Activated CD8-positive, alpha-beta T cell treated with anti-CD3 and anti-CD28 coated beads, Interleukin-2, amount 10 ng/mL, durations not matched to agents 7 days and 5 days (primary cell): ENCODE results near the gene RAB39B. TPM values are rescaled to one million over a fixed set of nuclear protein-coding genes. Genes with fewer than 3 reads are reported as not detected.
"Not testable (repeated sequence)": the region's sequence is repeated elsewhere in the genome, so short reads cannot be mapped to it uniquely, and the experiment has no call there.

ENCODE experiments used
- ATAC-seq: fragments of 150-1000 bp; cut with Tn5 transposase; one replicate; pipeline ENCODE4 v1.10.0; 2021; ENCODE audit warnings: moderate library complexity
- CTCF ChIA-PET: fragments of 350-600 bp; sonication (Branson Sonifier 250); formaldehyde crosslinking; loops from one replicate; lab custom pipeline; 2021; ENCODE audit warnings: antibody characterized with exemption; lab: Charles Lee
- POLR2A ChIA-PET: fragments of 350-600 bp; sonication (Branson Sonifier 250); formaldehyde crosslinking; loops from one replicate; lab custom pipeline; 2021; ENCODE audit warnings: antibody characterized with exemption; lab: Charles Lee
- DNase-seq: peaks from one replicate; pipeline ENCODE4 v3.0.0-alpha.2; 2020
- H3K27ac Mint-ChIP-seq: one replicate; pipeline ENCODE4 v1.8.0; 2021; ENCODE audit warnings: mild to moderate bottlenecking, mixed read lengths
- H3K27me3 Mint-ChIP-seq: one replicate; pipeline ENCODE4 v1.8.0; 2021; ENCODE audit warnings: low read depth, mixed read lengths
- H3K36me3 Mint-ChIP-seq: one replicate; pipeline ENCODE4 v1.8.0; 2021; ENCODE audit warnings: low read depth, mixed read lengths
- H3K4me1 Mint-ChIP-seq: one replicate; pipeline ENCODE4 v1.8.0; 2021; ENCODE audit warnings: low read depth, mixed read lengths
- H3K4me3 Mint-ChIP-seq: one replicate; pipeline ENCODE4 v1.8.0; 2021; ENCODE audit warnings: mild to moderate bottlenecking, mixed read lengths
- H3K9me3 Mint-ChIP-seq: one replicate; pipeline ENCODE4 v1.8.0; 2022; ENCODE audit warnings: mixed read lengths; ENCODE audit not compliant: insufficient read depth
- total RNA-seq, 2 experiments: library from RNA; stranded (reverse); gene quantifications; one replicate each; pipeline ENCODE4 v1.2.3, GENCODE V29; 2021

Gene RAB39B, protein sequence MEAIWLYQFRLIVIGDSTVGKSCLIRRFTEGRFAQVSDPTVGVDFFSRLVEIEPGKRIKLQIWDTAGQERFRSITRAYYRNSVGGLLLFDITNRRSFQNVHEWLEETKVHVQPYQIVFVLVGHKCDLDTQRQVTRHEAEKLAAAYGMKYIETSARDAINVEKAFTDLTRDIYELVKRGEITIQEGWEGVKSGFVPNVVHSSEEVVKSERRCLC
- 1 to 10 TPM; 7.2 to 7.5 TPM for total RNA-seq

DNA sequence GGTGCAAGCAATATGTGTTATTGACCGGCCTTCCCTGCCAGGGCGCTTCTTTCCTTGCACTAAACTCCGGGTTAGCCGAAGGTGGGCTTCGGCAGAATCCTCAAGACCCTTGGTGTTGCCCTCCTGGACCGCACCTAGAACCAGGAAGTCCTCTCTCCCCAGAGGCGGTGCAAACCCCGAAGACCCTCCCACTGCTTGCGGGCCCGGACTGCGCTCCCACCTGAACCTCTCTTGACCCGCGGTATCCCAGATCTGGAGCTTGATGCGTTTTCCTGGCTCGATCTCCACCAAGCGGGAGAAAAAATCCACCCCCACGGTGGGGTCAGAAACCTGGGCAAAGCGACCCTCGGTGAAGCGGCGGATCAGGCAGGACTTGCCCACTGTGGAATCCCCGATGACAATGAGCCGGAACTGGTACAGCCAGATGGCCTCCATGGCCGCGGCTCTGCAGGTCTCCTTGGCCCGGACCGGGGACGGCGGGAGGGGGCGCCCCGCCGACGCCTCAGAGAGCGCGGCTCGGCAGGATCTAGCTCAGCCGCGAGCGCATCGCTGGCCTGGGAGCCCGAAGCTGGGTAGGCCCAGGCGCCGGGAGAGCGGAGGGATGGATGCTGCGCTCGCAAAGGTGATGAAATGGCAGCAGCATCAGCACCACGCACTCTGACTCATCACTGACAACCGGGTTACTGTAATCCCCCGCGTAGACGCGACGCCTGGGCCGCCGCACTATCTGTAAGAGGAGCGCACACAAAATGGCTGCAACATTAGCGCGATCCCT lies at the start of gene RAB39B:
RAB39B (minus strand) TSS at position 638 of the 775 bp plus-strand sequence; CDS start at position 435, 203 bp downstream.
- CTCF ChIA-PET, result interaction anchor here (1.3 kb wide), 2 partner anchors 47 to 215 kb away, joined by 3 to 4 read pairs; no protein-coding TSS in a partner anchor
- DNase-seq (peak; percentile 81), ATAC-seq (peak; percentile 95)
- POLR2A ChIA-PET, result interaction anchor here (0.6 to 1.2 kb wide), 2 partner anchors 47 to 237 kb away, joined by 3 read pairs; partner anchors contain the start of gene FUNDC2
- H3K27ac Mint-ChIP-seq, result peak within 1 kb of the TSS; percentile 77
- peak within 1 kb of the TSS; percentile 84 for H3K4me3 Mint-ChIP-seq
- H3K9me3 Mint-ChIP-seq, result no peaks in the 10 kb centered on the region
- no peaks in the 10 kb centered on the region for H3K27me3 Mint-ChIP-seq
- peaks cover 24% of the 10 kb centered on the region for H3K4me1 Mint-ChIP-seq
- H3K36me3 Mint-ChIP-seq, result peaks cover 6% of the 10 kb centered on the region

- Mint-ChIP-seq H3K27ac (no peak overlapping the region), H3K4me3 (no peak overlapping the region), H3K27me3 (no peaks in the 10 kb centered on the region), H3K4me1 (no peaks in the 10 kb centered on the region), H3K9me3 (peaks cover under 1% of the 10 kb centered on the region), H3K36me3 (no peaks in the 10 kb centered on the region)
- no peak for DNase-seq
- CTCF ChIA-PET, result no interaction called here
- POLR2A ChIA-PET, result no interaction called here
- ATAC-seq, result no peak
Observed at GRCh38 chrX:155313766-155314165, 49.5 kb upstream of the RAB39B start.

DNA sequence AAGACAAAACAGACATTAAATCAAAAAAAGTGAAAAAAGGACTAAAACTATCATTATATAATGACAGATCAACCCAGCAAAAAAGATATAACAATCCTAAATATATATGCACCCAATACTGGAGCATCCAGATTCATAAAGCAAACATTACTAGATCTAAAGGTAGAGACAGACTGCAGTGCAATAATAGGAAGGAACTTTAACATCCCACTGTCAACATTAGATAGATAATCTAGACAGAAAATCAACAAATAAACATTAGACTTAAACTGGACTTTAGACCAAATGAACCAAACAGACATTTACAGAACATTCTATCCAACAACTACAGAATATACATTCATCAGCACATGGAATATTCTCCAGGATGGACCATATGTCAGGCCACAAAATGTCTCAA lies 29.5 kb upstream of the RAB39B start:
- ChIA-PET POLR2A (no interaction called here), CTCF (no interaction called here)
- DNase-seq (no peak), ATAC-seq (no peak)
- Mint-ChIP-seq H3K4me1 (no peaks in the 10 kb centered on the region), H3K27ac (no peak overlapping the region), H3K27me3 (no peaks in the 10 kb centered on the region), H3K4me3 (no peak overlapping the region), H3K36me3 (no peaks in the 10 kb centered on the region), H3K9me3 (no peaks in the 10 kb centered on the region)

GRCh38 chrX:155279873-155280272 lies 15.6 kb upstream of the RAB39B start:
- ATAC-seq, result no peak
- H3K9me3 Mint-ChIP-seq, result no peaks in the 10 kb centered on the region
- H3K27me3 Mint-ChIP-seq, result no peaks in the 10 kb centered on the region
- H3K36me3 Mint-ChIP-seq, result no peaks in the 10 kb centered on the region
- peaks cover 4% of the 10 kb centered on the region for H3K4me1 Mint-ChIP-seq
- H3K4me3 Mint-ChIP-seq, result no peak overlapping the region
- ChIA-PET CTCF (interaction anchor here (1.5 kb wide), 1 partner anchor 10 kb away, joined by 4 read pairs; no protein-coding TSS in a partner anchor), POLR2A (no interaction called here)
- no peak for DNase-seq
- H3K27ac Mint-ChIP-seq, result no peak overlapping the region

DNA sequence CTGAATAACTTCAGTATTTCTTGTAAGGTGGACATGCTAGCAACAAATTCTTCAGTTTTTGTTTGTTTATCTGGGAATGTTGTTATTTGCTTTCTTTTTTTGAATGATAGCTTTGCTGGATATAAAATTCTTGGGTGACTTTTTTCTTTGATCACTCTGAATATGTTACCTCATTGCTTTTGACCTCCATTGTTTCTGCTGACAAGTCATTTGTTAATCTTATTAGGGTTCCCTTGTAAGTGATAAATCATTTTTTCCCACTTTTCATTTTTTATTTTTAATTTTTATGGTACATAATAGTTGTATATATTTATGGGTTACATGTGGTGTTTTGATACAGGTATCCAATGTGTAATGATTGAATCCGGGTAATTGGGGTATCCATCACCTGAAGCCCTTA lies 6.7 kb upstream of the RAB39B start:
- H3K27ac Mint-ChIP-seq, result no peak overlapping the region
- ChIA-PET CTCF (no interaction called here), POLR2A (no interaction called here)

DNA sequence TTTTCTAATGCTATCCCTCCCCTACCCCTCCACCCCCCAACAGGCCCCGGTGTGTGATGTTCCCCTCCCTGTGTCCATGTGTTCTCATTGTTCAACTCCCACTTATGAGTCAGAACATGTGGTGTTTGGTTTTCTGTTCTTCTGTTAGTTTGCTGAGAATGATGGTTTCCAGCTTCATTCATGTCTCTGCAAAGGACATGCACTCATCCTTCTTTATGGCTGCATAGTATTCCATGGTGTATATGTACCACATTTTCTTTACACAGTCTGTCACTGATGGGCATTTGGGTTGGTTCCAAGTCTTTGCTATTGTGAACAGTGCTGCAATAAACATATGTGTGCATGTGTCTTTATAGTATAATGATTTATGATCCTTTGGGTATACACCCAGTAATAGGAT lies 3.7 kb upstream of the RAB39B start:
- CTCF ChIA-PET, ATAC-seq, H3K27ac Mint-ChIP-seq, H3K4me3 Mint-ChIP-seq, H3K36me3 Mint-ChIP-seq, POLR2A ChIA-PET, H3K4me1 Mint-ChIP-seq, DNase-seq, H3K27me3 Mint-ChIP-seq, H3K9me3 Mint-ChIP-seq: not testable (repeated sequence)

More for the DNA sequence above, 6.7 kb upstream of the RAB39B start:
- no peaks in the 10 kb centered on the region for H3K4me1 Mint-ChIP-seq
- no peak overlapping the region for H3K4me3 Mint-ChIP-seq
- H3K9me3 Mint-ChIP-seq, result no peaks in the 10 kb centered on the region
- DNase-seq (no peak), ATAC-seq (no peak)
- H3K27me3 Mint-ChIP-seq, result no peaks in the 10 kb centered on the region
- H3K36me3 Mint-ChIP-seq, result no peaks in the 10 kb centered on the region

DNA sequence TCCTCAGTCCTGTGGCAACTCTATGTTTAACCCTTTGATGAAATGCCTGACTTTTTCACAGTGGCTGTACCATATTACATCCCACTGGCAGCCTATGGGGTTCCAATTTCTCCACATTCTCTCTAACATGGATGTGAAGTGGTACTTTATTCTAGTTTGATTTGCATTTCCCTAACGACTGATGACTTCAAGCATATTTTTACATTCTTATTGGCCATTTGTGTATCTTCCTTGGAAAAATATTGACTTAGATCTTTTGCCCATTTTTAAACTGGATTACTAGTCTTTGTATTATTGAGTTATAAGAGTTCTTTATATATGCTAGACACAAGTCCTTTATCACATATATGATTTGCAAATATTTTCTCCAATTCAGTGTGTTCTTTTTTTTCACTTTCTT lies 2.1 kb upstream of the RAB39B start:
- CTCF ChIA-PET, result no interaction called here
- Mint-ChIP-seq H3K4me1 (peaks cover 19% of the 10 kb centered on the region), H3K4me3 (no peak overlapping the region), H3K9me3 (no peaks in the 10 kb centered on the region), H3K27me3 (no peaks in the 10 kb centered on the region), H3K27ac (no peak overlapping the region), H3K36me3 (peaks cover under 1% of the 10 kb centered on the region)
- POLR2A ChIA-PET, result no interaction called here
- ATAC-seq (no peak), DNase-seq (no peak)

DNA sequence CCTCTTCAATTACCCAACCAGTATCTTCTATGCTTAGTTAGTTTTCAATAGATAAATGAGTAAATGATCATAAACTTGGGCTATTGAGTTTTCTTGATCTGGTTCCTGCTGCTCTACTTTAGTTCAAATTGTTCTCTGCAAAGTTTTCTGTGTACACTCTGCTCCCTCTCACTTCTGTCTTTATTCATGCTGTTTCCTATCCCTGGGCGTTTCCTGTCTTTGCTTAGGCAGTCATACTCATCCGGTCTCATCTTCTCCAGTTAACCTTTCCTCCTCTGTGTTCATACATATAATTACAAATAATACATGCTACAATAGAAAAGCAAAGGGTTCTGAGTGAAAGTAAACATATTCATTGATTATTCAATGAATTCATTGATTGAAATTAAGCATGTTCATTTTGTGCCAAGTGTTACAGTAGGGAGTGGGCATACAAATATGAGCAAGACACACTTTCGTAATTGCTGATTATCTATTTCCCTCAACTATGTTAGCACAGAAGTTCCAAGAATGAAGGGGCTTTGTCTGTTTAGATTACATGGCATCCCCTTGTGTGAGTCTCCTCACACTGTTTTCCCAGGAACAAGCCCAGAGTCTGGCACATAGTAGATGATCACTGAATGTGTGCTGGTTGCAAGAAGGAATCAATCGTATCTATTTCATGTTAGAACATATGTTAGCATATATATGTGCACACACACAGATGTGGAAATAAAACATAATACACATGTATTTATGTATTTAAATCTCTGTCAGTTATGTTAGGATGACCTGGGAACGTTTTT lies 1.1 kb downstream of the RAB39B start:
- Mint-ChIP-seq H3K4me3 (peak overlapping the region; percentile 84), H3K9me3 (no peaks in the 10 kb centered on the region), H3K36me3 (peaks cover 6% of the 10 kb centered on the region), H3K27ac (peak overlapping the region; percentile 77), H3K4me1 (peaks cover 24% of the 10 kb centered on the region), H3K27me3 (no peaks in the 10 kb centered on the region)
- ChIA-PET POLR2A (interaction anchor here (0.6 to 1.2 kb wide), 2 partner anchors 46 to 236 kb away, joined by 3 read pairs; partner anchors contain the start of gene FUNDC2), CTCF (interaction anchor here (1.3 kb wide), 2 partner anchors 46 to 214 kb away, joined by 3 to 4 read pairs; no protein-coding TSS in a partner anchor)
- ATAC-seq (peak; percentile 42), DNase-seq (no peak)

GRCh38 chrX:155259752-155260151 lies 4.5 kb downstream of the RAB39B start:
- Mint-ChIP-seq H3K27ac (no peak overlapping the region), H3K27me3 (no peaks in the 10 kb centered on the region), H3K9me3 (no peaks in the 10 kb centered on the region), H3K4me1 (peaks cover 23% of the 10 kb centered on the region), H3K36me3 (peaks cover 6% of the 10 kb centered on the region), H3K4me3 (no peak overlapping the region)
- ChIA-PET CTCF (no interaction called here), POLR2A (no interaction called here)
- DNase-seq (no peak), ATAC-seq (no peak)

DNA sequence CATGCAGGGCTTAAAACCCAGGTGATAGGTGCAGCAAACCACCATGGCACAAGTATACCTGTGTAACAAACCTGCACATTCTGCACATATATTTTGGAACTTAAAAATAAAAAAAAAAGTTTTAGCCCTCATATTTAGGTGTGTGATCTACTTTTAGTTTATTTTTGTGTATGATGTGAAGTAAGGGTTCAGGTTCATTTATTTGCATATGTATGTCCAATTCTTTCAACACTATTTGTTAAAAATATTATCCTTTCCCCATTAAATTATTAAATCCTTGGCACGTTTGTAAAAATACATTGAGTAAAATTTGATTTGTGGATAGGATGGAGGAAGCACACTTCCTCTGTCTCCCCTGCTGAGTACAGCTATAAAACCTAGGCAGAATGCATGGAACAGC lies 12.9 kb downstream of the RAB39B start:
- ChIA-PET POLR2A (no interaction called here), CTCF (no interaction called here)
- Mint-ChIP-seq H3K27me3 (no peaks in the 10 kb centered on the region), H3K4me3 (no peak overlapping the region), H3K4me1 (no peaks in the 10 kb centered on the region), H3K36me3 (no peaks in the 10 kb centered on the region), H3K9me3 (no peaks in the 10 kb centered on the region), H3K27ac (no peak overlapping the region)
- no peak for ATAC-seq
- DNase-seq, result no peak

GRCh38 chrX:155247497-155247896 lies 16.8 kb downstream of the RAB39B start:
- CTCF ChIA-PET, result no interaction called here
- ATAC-seq, result no peak
- H3K27ac Mint-ChIP-seq, result no peak overlapping the region

More at GRCh38 chrX:155247497-155247896, 16.8 kb downstream of the RAB39B start:
- Mint-ChIP-seq H3K4me1 (no peaks in the 10 kb centered on the region), H3K4me3 (no peak overlapping the region), H3K36me3 (no peaks in the 10 kb centered on the region), H3K9me3 (no peaks in the 10 kb centered on the region), H3K27me3 (no peaks in the 10 kb centered on the region)
- no peak for DNase-seq
- POLR2A ChIA-PET, result no interaction called here
